Measurements from ENCODE around the gene FSD1L.

Gene FSD1L

DNA sequence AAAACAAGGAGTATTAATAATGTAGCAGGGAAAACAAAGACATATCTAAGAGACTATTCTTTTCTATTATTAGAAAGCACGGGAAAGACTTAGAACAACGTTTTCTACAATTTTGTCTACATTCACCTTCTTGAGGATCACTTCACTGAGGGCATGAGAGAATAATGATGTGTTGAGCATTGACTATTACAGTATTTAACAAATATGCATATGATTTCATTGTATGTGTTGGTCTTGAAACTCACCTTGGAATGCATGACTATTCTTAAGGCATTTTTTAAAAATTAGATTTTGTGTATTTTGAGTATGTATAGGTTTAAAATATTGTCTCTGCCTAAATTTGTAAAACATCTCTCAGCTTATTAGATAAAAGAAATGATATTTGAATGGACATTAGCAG is 1.2 kb downstream of the FSD1L start:
- peak overlapping the region; percentile 67 for H3K27ac ChIP-seq (ENCODE audit: low read depth, low read length)
- H3K4me1 ChIP-seq (ENCODE audit: control insufficient read depth in 5 of 5, insufficient read depth in 5 of 5, low read length in 5 of 5) = peaks cover 4 to 29% (median 24%) of the 10 kb centered on the region in 5 donors
- no peaks in the 10 kb centered on the region for H3K36me3 ChIP-seq (ENCODE audit: control insufficient read depth in 5 of 5, insufficient read depth in 5 of 5, low read length in 5 of 5)
- no peaks in the 10 kb centered on the region for H3K27me3 ChIP-seq (ENCODE audit: control insufficient read depth in 5 of 5, insufficient read depth in 4 of 5, low read length in 5 of 5)
- peak overlapping the region; percentile 77 to 97 (median 92) for H3K4me3 ChIP-seq (ENCODE audit: low read depth in 1 of 5, low read length in 5 of 5)
- peak overlapping the region in 4 of 5 donors; percentile 81 to 88 (median 83) for H3K9ac ChIP-seq (ENCODE audit: low read length in 5 of 5)
- H3K9me3 ChIP-seq (ENCODE audit: control insufficient read depth in 5 of 5, low read length in 5 of 5) = no peaks in the 10 kb centered on the region

DNA sequence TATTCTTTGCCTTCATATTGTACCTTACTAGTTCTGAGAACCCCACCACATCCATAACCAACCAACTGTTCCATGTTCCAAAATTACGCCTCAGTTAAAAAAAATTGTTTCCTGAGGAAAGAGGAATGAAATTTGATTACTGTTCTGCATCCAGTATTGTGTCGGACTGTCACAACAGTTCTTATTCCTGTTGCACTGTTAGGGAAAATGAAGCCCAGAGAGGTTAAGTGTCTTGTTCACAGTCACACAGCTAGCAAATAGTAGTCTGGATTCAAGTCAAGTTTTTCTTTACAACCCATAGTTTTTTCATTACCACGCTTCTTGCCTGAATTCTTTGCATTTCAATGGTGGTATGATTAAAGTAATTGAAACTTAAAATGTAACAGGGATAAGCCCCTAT is 4.4 kb downstream of the FSD1L start:
- H3K36me3 ChIP-seq (ENCODE audit: control insufficient read depth in 5 of 5, insufficient read depth in 5 of 5, low read length in 5 of 5) = no peaks in the 10 kb centered on the region
- no peak overlapping the region for H3K27ac ChIP-seq (ENCODE audit: low read depth, low read length)
- H3K4me1 ChIP-seq (ENCODE audit: control insufficient read depth in 5 of 5, insufficient read depth in 5 of 5, low read length in 5 of 5) = peaks cover 4 to 24% (median 17%) of the 10 kb centered on the region in 5 donors
- no peak overlapping the region for H3K9ac ChIP-seq (ENCODE audit: low read length in 5 of 5)
- no peaks in the 10 kb centered on the region for H3K9me3 ChIP-seq (ENCODE audit: control insufficient read depth in 5 of 5, low read length in 5 of 5)
- no peaks in the 10 kb centered on the region for H3K27me3 ChIP-seq (ENCODE audit: control insufficient read depth in 5 of 5, insufficient read depth in 4 of 5, low read length in 5 of 5)
- no peak overlapping the region for H3K4me3 ChIP-seq (ENCODE audit: low read depth in 1 of 5, low read length in 5 of 5)

DNA sequence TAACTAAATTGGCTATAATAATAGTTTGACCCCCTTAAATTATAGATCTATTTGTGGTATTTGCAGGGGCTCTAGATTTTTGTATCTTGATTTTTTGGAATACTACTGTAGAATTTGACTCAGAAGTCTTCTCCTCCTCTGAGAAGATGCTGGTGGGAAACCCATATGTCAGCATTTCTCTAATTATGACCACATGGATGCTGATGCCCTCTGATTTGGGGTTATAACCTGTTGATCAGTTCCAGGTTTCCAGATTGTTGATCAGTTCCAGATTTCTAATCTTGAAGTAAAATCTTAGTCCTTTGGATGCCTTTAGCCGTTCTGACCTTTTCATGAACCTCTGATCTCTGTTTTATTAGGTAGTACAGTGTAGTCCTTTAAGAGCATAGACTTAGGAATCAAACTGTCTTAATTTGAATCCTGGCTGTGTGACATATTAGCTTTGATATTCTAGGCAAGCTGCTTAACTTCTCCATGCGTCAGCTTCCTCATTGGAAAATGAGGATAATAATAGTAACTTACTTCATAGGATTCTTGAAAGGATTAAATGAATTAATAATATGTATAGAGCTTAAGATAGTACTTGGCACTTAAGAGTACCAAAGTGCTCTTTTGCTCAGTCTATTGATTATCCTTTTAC is 8.1 kb downstream of the FSD1L start:
- no peaks in the 10 kb centered on the region for H3K27me3 ChIP-seq (ENCODE audit: control insufficient read depth in 5 of 5, insufficient read depth in 4 of 5, low read length in 5 of 5)
- H3K9ac ChIP-seq (ENCODE audit: low read length in 5 of 5) = no peak overlapping the region
- H3K36me3 ChIP-seq (ENCODE audit: control insufficient read depth in 5 of 5, insufficient read depth in 5 of 5, low read length in 5 of 5) = peaks cover 0 to 3% (median 0%) of the 10 kb centered on the region in 5 donors
- no peak overlapping the region for H3K4me3 ChIP-seq (ENCODE audit: low read depth in 1 of 5, low read length in 5 of 5)
- peaks cover 0 to 8% (median 5%) of the 10 kb centered on the region in 5 donors for H3K9me3 ChIP-seq (ENCODE audit: control insufficient read depth in 5 of 5, low read length in 5 of 5)
- peaks cover 0 to 16% (median 12%) of the 10 kb centered on the region in 5 donors for H3K4me1 ChIP-seq (ENCODE audit: control insufficient read depth in 5 of 5, insufficient read depth in 5 of 5, low read length in 5 of 5)
- H3K27ac ChIP-seq (ENCODE audit: low read depth, low read length) = no peak overlapping the region

GRCh38 chr9:105457560-105458294 is 9.9 kb downstream of the FSD1L start:
- peaks cover 0 to 8% (median 5%) of the 10 kb centered on the region in 5 donors for H3K9me3 ChIP-seq (ENCODE audit: control insufficient read depth in 5 of 5, low read length in 5 of 5)
- no peak overlapping the region for H3K27ac ChIP-seq (ENCODE audit: low read depth, low read length)
- H3K4me3 ChIP-seq (ENCODE audit: low read depth in 1 of 5, low read length in 5 of 5) = no peak overlapping the region
- H3K9ac ChIP-seq (ENCODE audit: low read length in 5 of 5) = no peak overlapping the region
- peaks cover 0 to 3% (median 0%) of the 10 kb centered on the region in 5 donors for H3K36me3 ChIP-seq (ENCODE audit: control insufficient read depth in 5 of 5, insufficient read depth in 5 of 5, low read length in 5 of 5)
- peaks cover 0 to 15% (median 10%) of the 10 kb centered on the region in 5 donors for H3K4me1 ChIP-seq (ENCODE audit: control insufficient read depth in 5 of 5, insufficient read depth in 5 of 5, low read length in 5 of 5)
- H3K27me3 ChIP-seq (ENCODE audit: control insufficient read depth in 5 of 5, insufficient read depth in 4 of 5, low read length in 5 of 5) = no peaks in the 10 kb centered on the region

- Histone ChIP-seq H3K36me3 (ENCODE audit: control insufficient read depth in 5 of 5, insufficient read depth in 5 of 5, low read length in 5 of 5) (peaks cover 0 to 3% (median 0%) of the 10 kb centered on the region in 5 donors), H3K9ac (ENCODE audit: low read length in 5 of 5) (no peak overlapping the region), H3K27ac (ENCODE audit: low read depth, low read length) (no peak overlapping the region), H3K4me1 (ENCODE audit: control insufficient read depth in 5 of 5, insufficient read depth in 5 of 5, low read length in 5 of 5) (peaks cover 0 to 15% (median 10%) of the 10 kb centered on the region in 5 donors), H3K9me3 (ENCODE audit: control insufficient read depth in 5 of 5, low read length in 5 of 5) (peaks cover 0 to 8% (median 5%) of the 10 kb centered on the region in 5 donors), H3K27me3 (ENCODE audit: control insufficient read depth in 5 of 5, insufficient read depth in 4 of 5, low read length in 5 of 5) (no peaks in the 10 kb centered on the region), H3K4me3 (ENCODE audit: low read depth in 1 of 5, low read length in 5 of 5) (no peak overlapping the region)
Measured at GRCh38 chr9:105458404-105458803, 10.6 kb downstream of the FSD1L start.

DNA sequence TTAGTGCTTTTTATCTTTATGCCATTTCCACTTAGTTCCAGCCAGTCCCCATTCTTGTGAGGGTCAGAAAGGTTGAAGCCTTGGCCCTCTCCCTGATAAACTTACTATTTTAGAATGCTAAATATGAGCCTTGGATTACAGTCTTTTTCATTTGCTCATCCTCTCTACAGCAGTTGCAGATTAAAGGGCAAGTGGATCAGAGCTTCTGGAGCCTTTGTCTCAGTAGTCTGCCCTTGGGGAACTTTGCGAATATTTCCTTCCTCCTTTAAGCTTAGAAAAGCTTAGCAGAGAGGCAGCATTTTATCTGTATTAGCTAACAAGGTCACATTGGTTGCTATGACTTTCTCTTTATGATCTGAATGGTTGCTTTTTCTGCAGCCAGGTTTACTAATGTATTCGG is 11.5 kb downstream of the FSD1L start:
- Histone ChIP-seq H3K27ac (ENCODE audit: low read depth, low read length) (no peak overlapping the region), H3K4me1 (ENCODE audit: control insufficient read depth in 5 of 5, insufficient read depth in 5 of 5, low read length in 5 of 5) (peaks cover 0 to 15% (median 10%) of the 10 kb centered on the region in 5 donors), H3K9ac (ENCODE audit: low read length in 5 of 5) (no peak overlapping the region)

GRCh38 chr9:105466898-105467455 is 19.1 kb downstream of the FSD1L start:
- no peaks in the 10 kb centered on the region for H3K27me3 ChIP-seq (ENCODE audit: control insufficient read depth in 5 of 5, insufficient read depth in 4 of 5, low read length in 5 of 5)
- no peak overlapping the region for H3K27ac ChIP-seq (ENCODE audit: low read depth, low read length)
- peaks cover 0 to 3% (median 0%) of the 10 kb centered on the region in 5 donors for H3K9me3 ChIP-seq (ENCODE audit: control insufficient read depth in 5 of 5, low read length in 5 of 5)
- no peak overlapping the region for H3K4me3 ChIP-seq (ENCODE audit: low read depth in 1 of 5, low read length in 5 of 5)
- H3K36me3 ChIP-seq (ENCODE audit: control insufficient read depth in 5 of 5, insufficient read depth in 5 of 5, low read length in 5 of 5) = peaks cover 11 to 32% (median 15%) of the 10 kb centered on the region in 5 donors
- H3K4me1 ChIP-seq (ENCODE audit: control insufficient read depth in 5 of 5, insufficient read depth in 5 of 5, low read length in 5 of 5) = no peaks in the 10 kb centered on the region
- H3K9ac ChIP-seq (ENCODE audit: low read length in 5 of 5) = no peak overlapping the region

More for the DNA sequence above, 11.5 kb downstream of the FSD1L start:
- peaks cover 0 to 8% (median 5%) of the 10 kb centered on the region in 5 donors for H3K9me3 ChIP-seq (ENCODE audit: control insufficient read depth in 5 of 5, low read length in 5 of 5)
- no peaks in the 10 kb centered on the region for H3K27me3 ChIP-seq (ENCODE audit: control insufficient read depth in 5 of 5, insufficient read depth in 4 of 5, low read length in 5 of 5)
- peaks cover 0 to 3% (median 0%) of the 10 kb centered on the region in 5 donors for H3K36me3 ChIP-seq (ENCODE audit: control insufficient read depth in 5 of 5, insufficient read depth in 5 of 5, low read length in 5 of 5)
- no peak overlapping the region for H3K4me3 ChIP-seq (ENCODE audit: low read depth in 1 of 5, low read length in 5 of 5)

- H3K27ac ChIP-seq (ENCODE audit: low read depth, low read length) = no peak overlapping the region
- H3K27me3 ChIP-seq (ENCODE audit: control insufficient read depth in 5 of 5, insufficient read depth in 4 of 5, low read length in 5 of 5) = no peaks in the 10 kb centered on the region
- peaks cover 0 to 3% (median 0%) of the 10 kb centered on the region in 5 donors for H3K9me3 ChIP-seq (ENCODE audit: control insufficient read depth in 5 of 5, low read length in 5 of 5)
- H3K4me3 ChIP-seq (ENCODE audit: low read depth in 1 of 5, low read length in 5 of 5) = no peak overlapping the region
- H3K9ac ChIP-seq (ENCODE audit: low read length in 5 of 5) = no peak overlapping the region
- H3K36me3 ChIP-seq (ENCODE audit: control insufficient read depth in 5 of 5, insufficient read depth in 5 of 5, low read length in 5 of 5) = peaks cover 11 to 34% (median 17%) of the 10 kb centered on the region in 5 donors
- no peaks in the 10 kb centered on the region for H3K4me1 ChIP-seq (ENCODE audit: control insufficient read depth in 5 of 5, insufficient read depth in 5 of 5, low read length in 5 of 5)
Measured at GRCh38 chr9:105468875-105469274, 21.0 kb downstream of the FSD1L start.

- peaks cover 0 to 3% (median 0%) of the 10 kb centered on the region in 5 donors for H3K9me3 ChIP-seq (ENCODE audit: control insufficient read depth in 5 of 5, low read length in 5 of 5)
- no peak overlapping the region for H3K9ac ChIP-seq (ENCODE audit: low read length in 5 of 5)
- peaks cover 2 to 18% (median 9%) of the 10 kb centered on the region in 5 donors for H3K36me3 ChIP-seq (ENCODE audit: control insufficient read depth in 5 of 5, insufficient read depth in 5 of 5, low read length in 5 of 5)
- no peaks in the 10 kb centered on the region for H3K27me3 ChIP-seq (ENCODE audit: control insufficient read depth in 5 of 5, insufficient read depth in 4 of 5, low read length in 5 of 5)
- H3K4me3 ChIP-seq (ENCODE audit: low read depth in 1 of 5, low read length in 5 of 5) = no peak overlapping the region
- no peak overlapping the region for H3K27ac ChIP-seq (ENCODE audit: low read depth, low read length)
- H3K4me1 ChIP-seq (ENCODE audit: control insufficient read depth in 5 of 5, insufficient read depth in 5 of 5, low read length in 5 of 5) = no peaks in the 10 kb centered on the region
Measured at GRCh38 chr9:105473221-105473620, 25.4 kb downstream of the FSD1L start.

GRCh38 chr9:105475302-105475701 is 27.5 kb downstream of the FSD1L start:
- Histone ChIP-seq H3K27ac (ENCODE audit: low read depth, low read length) (no peak overlapping the region), H3K4me3 (ENCODE audit: low read depth in 1 of 5, low read length in 5 of 5) (no peak overlapping the region), H3K9me3 (ENCODE audit: control insufficient read depth in 5 of 5, low read length in 5 of 5) (no peaks in the 10 kb centered on the region)

More at GRCh38 chr9:105475302-105475701, 27.5 kb downstream of the FSD1L start:
- Histone ChIP-seq H3K9ac (ENCODE audit: low read length in 5 of 5) (no peak overlapping the region), H3K36me3 (ENCODE audit: control insufficient read depth in 5 of 5, insufficient read depth in 5 of 5, low read length in 5 of 5) (peaks cover 0 to 14% (median 8%) of the 10 kb centered on the region in 5 donors), H3K27me3 (ENCODE audit: control insufficient read depth in 5 of 5, insufficient read depth in 4 of 5, low read length in 5 of 5) (no peaks in the 10 kb centered on the region), H3K4me1 (ENCODE audit: control insufficient read depth in 5 of 5, insufficient read depth in 5 of 5, low read length in 5 of 5) (no peaks in the 10 kb centered on the region)

All from subcutaneous abdominal adipose tissue (tissue), 5 donors.